ENCODE data around the gene AMN.
"Not testable (repeated sequence)": the region's sequence is repeated elsewhere in the genome, so short reads cannot be mapped to it uniquely, and the experiment has no call there.

AMN gene

DNA sequence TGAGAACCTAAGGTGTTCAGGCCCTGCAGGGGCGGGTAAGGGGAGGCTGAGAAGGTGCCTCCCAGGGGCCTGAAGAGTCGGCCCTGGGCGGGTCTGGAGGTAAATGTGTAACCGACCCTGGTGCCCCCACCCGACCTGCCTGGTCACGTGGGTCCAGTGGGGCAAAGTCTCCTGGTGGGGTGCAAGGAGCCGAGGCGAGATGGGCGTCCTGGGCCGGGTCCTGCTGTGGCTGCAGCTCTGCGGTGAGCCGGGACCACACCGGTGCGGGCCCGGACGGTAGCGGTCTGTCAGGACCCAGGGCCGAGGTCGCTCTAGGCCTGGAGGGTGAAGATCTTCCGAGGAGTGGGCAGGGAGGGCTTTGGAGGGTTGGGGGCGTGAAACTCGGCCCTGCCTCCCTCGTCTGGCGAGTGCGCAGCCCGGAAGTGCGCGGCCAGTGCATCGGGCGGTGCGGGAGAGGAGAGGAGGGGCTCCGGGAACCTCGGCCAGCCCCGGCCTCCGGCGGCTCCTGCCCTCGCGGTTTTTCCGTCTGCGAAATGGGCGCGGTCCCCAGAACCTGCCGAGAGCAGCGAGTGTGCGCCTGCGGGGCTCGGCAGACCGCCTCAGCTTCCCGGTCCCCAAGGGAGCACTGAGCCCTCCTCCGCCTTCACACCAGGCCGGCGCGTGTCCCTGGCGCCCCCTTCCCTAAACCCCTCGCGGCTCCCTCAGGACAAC lies at the start of gene AMN:
TSS of gene AMN (plus strand) at position 174 of the 711 bp plus-strand sequence. CDS start at position 200, 26 bp downstream.
- no peak for DNase-seq (ENCODE audit: low read depth)

DNA sequence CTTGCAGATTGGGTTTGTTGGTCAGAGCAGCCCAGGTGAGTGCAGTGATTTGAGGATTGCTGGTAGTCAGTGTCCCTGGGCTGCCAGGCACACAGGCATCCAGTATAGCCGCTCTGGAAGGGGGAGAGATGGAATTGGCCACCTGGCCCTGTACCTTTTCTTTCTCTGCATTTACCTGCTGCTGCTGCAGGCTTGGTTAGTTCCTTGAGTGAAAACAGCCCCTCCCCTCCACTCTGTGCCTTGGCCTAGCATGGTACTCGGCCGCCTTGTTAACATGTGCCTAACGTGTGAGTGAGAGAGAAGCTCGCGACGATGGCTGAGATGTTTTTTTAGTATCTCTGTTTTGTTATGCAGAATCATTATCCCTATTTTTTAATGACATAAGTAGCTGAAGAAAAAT lies 49.3 kb upstream of the AMN start:
- no peak for DNase-seq (ENCODE audit: low read depth)

DNA sequence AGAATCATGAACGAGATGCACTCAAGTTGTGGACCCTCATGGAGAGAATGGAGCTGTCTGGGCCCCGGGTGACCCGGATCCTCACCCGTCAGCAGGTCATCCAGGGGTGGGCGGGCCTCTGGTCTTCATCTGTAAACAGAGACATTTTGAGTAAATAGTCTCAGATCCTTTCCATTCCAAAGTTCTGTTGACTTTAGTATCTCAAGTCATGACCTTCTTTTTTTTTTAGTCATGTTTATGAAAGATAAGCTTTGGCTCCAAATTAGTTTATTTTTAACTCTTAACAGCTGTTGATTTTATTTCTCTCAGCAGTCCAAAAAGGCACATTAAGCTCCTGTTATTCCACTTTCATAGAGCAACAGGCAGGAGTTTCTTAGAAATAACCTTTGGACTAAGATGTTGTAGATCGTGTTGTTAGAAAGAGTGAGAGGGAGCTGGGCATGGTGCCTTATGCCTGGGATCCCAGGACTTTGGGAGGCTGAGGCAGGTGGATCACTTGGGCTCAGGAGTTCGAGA lies 48.9 kb upstream of the AMN start:
- DNase-seq (ENCODE audit: low read depth): no peak

DNA sequence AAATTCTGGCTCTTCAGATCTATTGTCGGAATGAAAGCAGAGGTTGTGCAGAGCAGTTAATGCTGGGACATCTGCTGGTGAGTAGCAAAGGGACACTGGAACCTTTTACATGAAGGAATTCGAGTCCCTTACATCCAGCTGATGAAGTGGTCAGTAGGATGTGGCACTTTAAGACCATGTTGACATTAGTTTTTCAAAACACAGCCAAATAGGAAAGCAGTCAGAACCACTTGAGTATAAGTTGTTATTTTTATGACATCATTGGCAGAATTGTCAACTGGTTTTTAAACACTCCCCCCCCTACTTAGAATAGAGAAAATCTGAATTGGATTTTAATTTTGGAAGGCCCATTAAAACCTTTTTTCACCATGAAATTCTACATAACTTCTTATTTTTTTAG lies 46.8 kb upstream of the AMN start:
- no peak for DNase-seq (ENCODE audit: low read depth)

DNA sequence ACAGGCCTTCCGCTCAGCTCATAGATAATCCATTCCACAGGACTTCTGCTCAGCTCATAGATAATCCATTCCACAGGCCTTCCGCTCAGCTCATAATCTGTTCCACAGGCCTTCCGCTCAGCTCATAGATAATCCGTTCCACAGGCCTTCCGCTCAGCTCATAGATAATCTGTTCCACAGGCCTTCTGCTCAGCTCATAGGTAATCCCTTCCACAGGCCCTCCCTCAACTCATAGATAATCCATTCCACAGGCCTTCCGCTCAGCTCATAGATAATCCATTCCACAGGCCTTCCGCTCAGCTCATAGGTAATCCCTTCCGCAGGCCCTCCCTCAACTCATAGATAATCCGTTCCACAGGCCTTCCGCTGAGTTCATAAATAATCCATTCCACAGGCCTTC lies 45.0 kb upstream of the AMN start:
- DNase-seq (ENCODE audit: low read depth): not testable (repeated sequence)

DNA sequence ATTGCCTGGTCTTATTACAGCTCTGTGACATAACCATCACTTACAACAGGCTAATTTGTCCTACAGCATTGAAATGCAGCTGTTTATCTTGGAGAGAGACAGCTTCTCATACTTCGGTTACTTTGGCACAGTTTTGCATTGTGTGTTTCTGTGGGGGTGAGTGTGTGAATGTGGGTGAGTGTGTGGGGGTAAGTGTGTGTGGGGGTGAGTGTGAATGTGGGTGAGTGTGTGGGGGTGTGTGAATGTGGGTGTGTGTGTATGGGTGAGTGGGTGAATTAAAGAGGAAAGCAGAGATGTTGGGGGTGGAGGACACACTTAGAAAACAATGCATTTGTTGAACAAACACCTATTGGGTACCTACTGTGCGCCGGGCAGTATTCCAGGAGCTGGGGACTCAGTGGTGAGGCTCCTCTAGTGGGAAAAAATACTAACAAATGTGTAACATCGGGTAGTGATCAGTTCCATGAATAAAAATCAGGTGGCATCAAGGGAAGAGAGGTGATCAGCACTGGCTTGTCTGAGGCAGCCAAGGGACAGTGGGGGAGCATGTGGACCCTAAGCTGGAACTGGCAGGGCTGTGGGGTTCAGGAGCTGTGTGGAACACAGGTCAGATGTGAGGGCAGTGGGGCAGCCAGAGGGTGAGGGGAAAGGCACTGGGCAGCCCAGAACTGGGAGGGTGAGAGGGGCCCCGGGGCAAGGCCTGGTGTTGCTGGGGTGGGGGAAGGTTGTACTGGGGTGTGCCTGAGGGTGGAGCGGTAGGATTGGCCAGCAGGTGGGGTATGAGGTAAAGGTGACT lies 44.1 kb upstream of the AMN start:
- DNase-seq (ENCODE audit: low read depth): no peak

DNA sequence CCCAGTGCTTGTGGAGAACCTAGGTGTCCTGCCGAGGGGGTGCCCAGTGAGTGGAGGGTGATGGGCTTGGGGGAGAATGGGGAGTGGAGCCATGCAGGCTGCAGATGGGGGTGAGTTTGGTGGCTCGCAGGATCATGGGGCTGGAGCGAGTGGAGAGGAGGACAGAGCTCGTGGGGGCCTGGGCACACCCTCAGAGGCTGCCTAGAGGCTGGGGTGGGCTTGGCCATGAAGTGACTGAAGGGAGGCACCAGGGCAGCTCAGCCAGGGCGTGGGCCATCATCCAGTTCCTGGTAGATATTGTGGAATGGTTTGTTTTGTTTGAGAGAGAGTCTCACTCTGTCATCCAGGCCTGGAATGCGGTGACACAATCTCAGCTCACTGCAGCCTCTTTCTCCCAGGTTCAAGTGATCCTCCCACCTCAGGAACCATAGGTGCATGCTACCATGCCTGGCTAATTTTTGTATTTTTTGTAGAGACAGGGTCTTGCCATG lies 43.4 kb upstream of the AMN start:
- no peak for DNase-seq (ENCODE audit: low read depth)

DNA sequence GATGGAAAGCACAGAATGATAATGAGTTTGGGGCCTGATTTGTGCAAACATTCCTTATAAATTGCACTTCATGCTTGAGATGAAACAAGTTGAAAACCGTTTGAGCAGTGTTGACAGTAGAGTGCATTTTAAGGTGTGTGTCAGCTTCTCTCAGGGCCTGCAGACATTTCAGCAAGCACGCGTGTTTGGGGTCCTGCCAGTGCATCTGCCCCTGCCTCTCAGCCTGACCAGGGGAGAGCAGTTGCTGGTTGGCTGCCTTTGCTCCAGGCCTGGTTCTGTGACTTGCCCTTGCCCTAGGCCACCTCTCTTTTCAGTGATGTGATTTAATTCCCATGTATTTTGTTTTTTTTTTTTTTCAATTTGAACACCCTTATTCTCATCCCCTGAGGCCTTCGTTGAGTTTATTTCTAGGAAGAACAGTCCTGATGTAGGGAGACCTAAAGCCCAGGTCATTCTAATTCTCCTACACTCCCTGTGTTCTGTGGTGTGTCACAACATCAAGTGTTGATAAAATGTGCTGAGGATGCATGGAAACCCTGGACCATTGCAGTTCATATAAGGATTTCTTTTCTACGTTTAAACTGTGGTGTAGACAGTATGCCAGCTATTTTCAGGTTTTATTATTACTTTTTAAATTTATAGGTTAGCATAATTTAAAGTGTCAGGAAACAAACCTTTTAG lies 40.1 kb upstream of the AMN start:
- DNase-seq (ENCODE audit: low read depth): no peak

DNA sequence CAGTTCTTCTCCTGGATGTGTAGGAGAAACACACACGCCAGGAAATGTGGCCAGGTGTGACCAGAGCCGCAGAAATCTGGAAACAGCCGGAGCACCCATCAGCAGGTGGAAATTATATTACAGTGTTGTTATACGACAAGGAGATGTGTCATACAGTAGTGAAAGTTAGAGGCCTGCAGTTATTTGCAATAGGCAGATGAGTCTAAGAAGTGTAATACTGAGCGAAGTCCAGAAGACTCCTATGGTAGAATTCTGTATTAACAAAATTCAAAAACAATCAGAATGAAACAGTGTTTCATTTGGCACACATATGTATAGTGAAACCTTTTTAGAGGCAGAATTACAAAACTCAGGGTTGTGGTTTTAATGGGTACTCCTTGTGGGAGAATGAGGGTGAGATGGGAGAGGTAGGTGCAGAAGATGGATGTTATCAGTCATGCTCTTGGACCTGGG lies 39.3 kb upstream of the AMN start:
- DNase-seq (ENCODE audit: low read depth): no peak

DNA sequence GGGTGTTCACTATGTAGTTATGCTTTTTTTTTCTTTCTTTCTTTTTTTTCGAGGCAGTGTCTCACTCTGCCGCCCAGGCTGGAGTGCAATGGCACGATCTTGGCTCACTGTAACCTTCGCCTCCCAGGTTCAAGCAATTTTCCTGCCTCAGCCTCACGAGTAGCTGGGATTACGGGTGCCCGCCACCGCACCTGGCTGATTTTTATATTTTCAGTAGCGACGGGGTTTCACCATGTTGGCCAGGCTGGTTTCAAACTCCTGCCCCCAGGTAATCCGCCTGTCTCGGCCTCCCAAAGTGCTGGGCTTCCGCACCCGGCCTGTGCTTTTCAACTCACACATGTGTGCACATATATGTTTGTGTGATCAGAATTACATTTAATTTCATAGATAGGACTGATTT lies 38.9 kb upstream of the AMN start:
- DNase-seq (ENCODE audit: low read depth): no peak

DNA sequence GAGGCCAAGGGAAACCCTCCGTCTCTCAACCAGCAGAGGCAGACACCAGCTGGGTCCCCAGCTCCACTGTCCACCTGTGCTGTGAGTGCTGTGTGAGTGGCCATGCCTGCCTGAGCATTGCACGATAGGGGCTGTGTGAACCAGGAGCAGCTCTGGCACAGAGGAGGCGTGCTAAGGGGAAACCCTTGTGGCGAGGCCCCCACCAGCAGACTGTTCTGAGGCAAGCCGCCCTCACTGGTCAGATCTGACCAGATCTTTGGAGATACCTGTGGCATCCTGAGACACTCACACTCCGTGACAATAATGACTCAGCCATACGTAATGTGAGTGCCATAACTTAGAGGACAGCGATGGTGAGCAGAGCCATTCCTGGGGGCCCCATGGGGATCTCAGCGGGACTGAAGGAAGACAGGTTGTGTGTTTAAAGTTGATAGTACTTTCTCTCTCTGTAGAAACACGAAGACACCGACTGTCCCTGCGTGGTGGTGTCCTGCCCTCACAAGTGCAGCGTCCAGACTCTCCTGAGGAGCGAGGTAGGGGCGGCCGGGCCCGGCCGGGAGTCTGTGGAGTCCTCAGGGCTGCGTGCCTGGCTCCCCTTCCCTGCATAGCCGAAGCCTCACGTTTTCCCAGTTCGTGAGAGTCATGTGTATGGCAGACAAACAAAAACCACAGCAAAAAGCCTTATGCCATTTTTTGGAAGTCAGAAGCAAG lies 36.6 kb upstream of the AMN start:
- no peak for DNase-seq (ENCODE audit: low read depth)

DNA sequence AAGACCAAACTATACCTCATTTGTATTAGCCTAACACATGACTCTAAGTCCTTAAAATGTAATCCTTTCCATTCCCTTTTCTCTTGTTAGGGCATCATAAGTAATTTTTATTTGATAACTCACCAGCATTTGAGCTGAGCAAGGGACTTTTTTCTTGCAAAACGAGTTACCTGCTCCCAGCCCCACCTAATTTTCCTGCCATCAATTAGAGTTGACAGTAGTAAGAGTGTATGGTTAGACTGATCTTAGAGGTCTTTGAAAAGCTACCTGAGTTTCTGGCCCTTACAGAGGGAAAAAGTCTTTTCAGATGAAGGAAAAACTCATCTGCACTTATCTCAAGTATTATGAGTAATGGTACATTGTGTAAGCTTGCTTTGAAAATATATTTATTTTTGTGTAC lies 33.7 kb upstream of the AMN start:
- DNase-seq (ENCODE audit: low read depth): no peak

DNA sequence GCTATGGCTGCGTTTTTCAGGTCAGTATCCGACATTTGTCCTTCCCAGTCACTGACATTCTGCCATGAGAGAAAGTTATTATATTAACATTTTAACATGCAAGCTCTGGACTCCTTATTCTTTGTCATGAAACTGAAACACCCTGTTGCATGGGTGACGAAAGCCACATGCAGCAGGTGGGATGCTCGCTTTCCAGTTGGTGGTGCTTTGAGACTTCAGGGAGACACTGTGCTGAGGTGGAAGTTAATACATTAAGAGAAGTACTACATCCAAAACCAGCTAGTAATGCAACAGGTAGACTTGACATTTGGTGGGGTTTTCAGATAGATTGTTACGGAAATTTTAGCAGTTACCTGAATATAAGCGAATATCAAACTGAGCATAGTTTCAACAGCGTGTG lies 32.8 kb upstream of the AMN start:
- DNase-seq (ENCODE audit: low read depth): no peak

DNA sequence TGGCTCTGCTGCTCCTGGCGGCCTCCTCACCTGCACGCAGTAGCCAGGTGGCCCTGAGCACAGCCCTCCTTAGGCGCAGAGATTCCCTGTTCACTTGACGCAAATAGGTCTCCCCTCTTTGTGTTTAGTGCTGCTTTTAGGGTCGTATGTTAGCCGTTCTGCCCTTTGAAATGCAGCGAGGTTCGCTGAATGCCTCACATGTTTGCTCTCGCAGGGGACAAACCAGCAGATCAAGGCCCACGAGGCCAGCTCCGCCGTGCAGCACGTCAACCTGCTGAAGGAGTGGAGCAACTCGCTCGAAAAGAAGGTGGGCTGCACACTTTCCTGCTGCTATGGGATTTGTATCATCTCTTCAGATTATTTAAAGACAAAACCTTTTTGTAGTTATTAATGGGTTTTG lies 31.4 kb upstream of the AMN start:
- no peak for DNase-seq (ENCODE audit: low read depth)

DNA sequence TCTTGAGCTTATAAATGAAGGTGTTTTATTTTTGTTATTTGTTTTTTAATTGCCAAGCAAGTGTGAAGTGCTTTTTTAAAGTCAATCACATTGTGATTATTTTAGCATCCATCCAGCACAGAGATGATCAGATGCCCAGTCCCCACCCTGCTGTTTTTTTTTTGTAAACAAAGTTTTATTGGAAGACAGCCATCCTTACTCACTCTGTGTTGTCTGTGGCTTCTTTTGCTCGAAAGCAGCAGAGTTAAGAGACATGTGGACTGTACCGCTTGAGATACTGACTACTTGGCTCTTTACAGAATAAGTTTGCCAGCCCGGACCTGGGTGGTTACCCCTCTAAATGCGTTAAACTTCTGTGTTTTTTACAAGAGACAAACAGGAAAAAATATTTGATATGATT lies 30.9 kb upstream of the AMN start:
- no peak for DNase-seq (ENCODE audit: low read depth)

DNA sequence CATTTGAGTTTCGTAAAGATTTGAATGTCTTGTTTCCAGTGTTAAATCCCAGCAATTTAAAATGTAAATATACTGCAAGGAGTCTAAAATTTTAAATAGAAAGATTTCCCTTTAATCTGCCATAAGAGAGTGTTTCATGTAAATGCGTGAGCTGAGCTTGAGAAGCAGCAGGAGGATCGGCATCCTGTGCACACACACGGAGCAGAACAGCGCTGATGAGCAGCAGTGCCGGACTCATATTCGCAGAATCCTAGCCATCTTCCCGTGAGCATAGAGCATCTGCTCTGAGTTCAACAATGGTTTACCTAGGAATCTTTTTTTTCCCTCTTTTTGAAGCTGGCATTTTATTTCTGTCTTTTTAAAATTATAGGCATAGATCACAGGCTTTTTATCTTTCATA lies 29.8 kb upstream of the AMN start:
- DNase-seq (ENCODE audit: low read depth): no peak

DNA sequence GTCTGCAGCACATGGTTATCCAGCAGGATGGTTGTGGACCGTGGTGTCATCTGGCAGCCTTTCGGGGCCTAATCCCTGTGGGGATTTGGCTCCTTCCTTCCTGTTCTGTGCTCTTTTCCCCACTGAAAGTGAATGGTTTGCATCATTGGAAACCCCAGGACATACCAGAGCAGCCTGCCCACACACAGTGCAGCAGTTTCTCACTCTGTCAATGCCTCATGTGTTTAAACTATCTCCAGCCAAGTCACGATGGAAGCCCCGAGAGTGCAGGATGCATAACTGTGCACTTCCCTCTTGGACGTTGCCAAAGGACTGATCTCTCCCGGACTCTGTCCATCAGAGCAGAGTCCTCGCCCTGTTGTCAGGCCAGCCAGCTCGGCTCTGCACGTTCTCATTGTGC lies 29.0 kb upstream of the AMN start:
- DNase-seq (ENCODE audit: low read depth): no peak

DNA sequence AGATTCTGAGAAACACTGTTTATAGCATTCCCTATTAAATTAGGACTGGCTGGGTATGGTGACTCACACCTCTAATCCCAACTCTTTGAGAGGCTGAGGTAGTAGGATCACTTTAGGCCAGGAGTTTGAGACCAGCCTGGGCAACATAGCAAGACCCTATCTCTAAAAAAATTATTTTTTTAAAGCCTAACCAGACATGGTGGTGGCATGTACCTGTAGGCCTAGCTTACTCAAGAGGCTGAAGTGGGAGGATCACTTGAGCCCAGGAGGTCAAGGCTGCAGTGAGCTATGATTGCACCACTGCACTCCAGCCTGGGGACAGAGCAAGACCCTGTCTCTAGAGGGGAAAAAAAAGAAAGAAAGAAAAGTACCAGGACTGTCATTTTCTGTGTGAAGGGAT lies 25.7 kb upstream of the AMN start:
- not testable (repeated sequence) for DNase-seq (ENCODE audit: low read depth)

DNA sequence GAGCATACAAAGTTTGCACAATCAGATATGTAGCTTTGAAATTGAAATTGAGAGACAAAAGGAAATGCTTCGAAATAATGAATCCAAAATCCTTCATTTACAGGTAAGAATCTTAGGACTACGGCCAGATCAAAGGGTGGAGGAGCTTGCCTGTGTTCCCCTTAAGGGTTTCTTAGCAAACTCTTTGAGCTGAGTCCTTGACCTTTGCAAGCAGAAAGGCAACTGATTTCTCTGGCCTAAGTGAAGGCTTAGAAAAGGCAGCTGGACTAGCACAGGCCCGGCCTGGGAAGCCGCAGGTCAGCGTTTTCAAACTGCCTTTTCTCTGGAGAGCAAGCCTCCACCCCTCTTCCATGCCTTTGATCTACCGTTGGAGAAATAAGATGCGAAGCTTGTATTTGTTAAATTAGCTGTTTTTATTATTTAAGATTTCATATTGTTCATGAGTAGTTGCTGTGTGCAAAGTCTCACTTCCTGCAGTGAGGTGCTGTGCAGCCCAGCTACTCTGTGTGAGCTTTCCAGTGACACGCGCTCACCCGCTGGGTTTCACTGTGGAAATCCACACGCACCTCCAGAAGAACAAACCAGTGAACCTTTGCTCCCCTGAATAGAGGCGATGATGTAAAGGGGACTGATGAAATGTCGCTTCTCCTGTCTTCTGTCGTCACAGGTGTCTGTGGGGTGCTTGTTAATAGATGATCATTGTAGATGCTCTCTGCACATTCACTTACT lies 25.0 kb upstream of the AMN start:
- no peak for DNase-seq (ENCODE audit: low read depth)

DNA sequence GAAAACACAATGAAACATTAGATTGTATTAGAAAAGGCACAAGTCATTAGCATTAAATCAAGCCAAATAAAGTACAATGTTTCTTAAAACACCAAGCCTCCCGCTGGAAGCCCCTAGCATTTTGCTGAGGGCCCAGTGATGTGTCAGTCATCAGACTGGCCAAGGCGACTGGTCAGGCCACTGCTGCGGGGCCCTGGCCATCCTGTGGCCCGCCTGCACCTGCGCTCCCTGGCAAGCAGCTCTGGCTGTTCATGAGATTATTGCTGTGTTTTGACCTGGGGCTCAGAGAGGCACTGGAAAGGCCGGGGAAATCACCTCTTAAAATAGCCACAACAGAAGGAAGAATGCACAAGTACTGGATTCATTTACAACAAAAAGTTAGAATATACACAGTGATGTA lies 24.2 kb upstream of the AMN start:
- no peak for DNase-seq (ENCODE audit: low read depth)

DNA sequence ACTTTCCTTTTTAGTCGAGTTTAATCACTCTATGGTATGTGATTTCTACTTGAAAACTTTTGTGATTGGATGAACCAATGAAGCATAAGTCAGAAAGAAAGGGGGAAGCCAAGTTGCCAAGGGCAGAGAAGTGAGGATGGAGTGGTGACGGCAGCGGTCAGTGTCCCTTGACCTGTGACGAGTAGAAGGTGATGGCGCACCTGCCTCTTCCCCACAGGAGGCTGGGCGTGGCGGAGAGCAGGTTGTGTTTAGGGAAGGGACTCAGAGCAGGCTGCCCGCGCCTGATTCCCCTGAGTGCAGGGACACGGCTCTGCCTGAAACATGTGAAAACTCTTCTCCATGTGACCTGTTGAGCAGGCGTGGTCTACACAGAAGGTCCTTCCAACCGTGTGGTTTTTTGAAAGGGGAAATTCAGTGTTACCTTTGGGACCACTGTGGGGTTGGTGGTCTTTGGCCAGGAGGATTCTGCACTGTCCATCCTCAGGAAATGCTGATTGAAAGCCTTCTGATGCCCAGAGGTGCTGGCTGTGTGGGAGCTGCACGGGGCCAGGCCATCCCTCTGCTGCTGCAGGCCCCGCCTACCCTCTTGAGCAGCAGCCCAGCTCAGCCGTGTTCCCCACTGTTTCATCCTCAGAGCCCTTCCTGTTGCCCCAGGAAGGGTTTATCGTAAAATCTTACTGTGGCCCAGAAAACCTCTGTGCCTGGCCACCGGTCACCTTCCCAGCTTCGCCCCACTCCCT lies 23.5 kb upstream of the AMN start:
- no peak for DNase-seq (ENCODE audit: low read depth)

All from stimulated activated CD8-positive, alpha-beta memory T cell treated with anti-CD3 and anti-CD28 coated beads, Interleukin-4, amount 100 ng/mL, for 24 hours (primary cell).